ENCODE results near the gene C4B.
"Not testable (repeated sequence)": the region's sequence is repeated elsewhere in the genome, so short reads cannot be mapped to it uniquely, and the experiment has no call there.

The C4B gene

GRCh38 chr6:32014547-32014946, at the start of gene C4B:
TSS of gene C4B (plus strand) at chr6:32014795. CDS start at chr6:32014846, 51 bp downstream.
- not testable (repeated sequence) for DNase-seq (ENCODE audit: low read depth, low spot score)

GRCh38 chr6:31965700-31966099, 48.9 kb upstream of the C4B start:
- DNase-seq (ENCODE audit: low read depth, low spot score) = no peak

- DNase-seq (ENCODE audit: low read depth, low spot score) = no peak
Observed at GRCh38 chr6:31966506-31966905, 48.1 kb upstream of the C4B start.

GRCh38 chr6:31966997-31967925, 47.3 kb upstream of the C4B start:
- DNase-seq (ENCODE audit: low read depth, low spot score) = no peak

GRCh38 chr6:31967926-31968320, 46.7 kb upstream of the C4B start:
- DNase-seq (ENCODE audit: low read depth, low spot score) = no peak

- no peak for DNase-seq (ENCODE audit: low read depth, low spot score)
Observed at GRCh38 chr6:31968326-31968725, 46.3 kb upstream of the C4B start.

- no peak for DNase-seq (ENCODE audit: low read depth, low spot score)
Observed at GRCh38 chr6:31968791-31969711, 45.5 kb upstream of the C4B start.

- peak; percentile 44 for DNase-seq (ENCODE audit: low read depth, low spot score)
Observed at GRCh38 chr6:31969712-31970603, 44.6 kb upstream of the C4B start.

- DNase-seq (ENCODE audit: low read depth, low spot score) = no peak
Observed at GRCh38 chr6:31970604-31971271, 43.9 kb upstream of the C4B start.

- DNase-seq (ENCODE audit: low read depth, low spot score) = no peak
Observed at GRCh38 chr6:31971279-31971992, 43.2 kb upstream of the C4B start.

GRCh38 chr6:31971993-31972708, 42.4 kb upstream of the C4B start, which contains the start of gene DXO:
TSS of gene DXO (minus strand) at chr6:31972138. CDS start at chr6:31971675, 463 bp downstream.
- peak; percentile 99 for DNase-seq (ENCODE audit: low read depth, low spot score)

- peak; percentile 37 for DNase-seq (ENCODE audit: low read depth, low spot score)
Observed at GRCh38 chr6:31972709-31973350, 41.8 kb upstream of the C4B start.

GRCh38 chr6:31976065-31976464, 38.5 kb upstream of the C4B start:
- not testable (repeated sequence) for DNase-seq (ENCODE audit: low read depth, low spot score)

- DNase-seq (ENCODE audit: low read depth, low spot score) = no peak
Observed at GRCh38 chr6:31977816-31978431, 36.7 kb upstream of the C4B start.

GRCh38 chr6:31978831-31979230, 35.8 kb upstream of the C4B start:
- no peak for DNase-seq (ENCODE audit: low read depth, low spot score)

GRCh38 chr6:31979238-31979898, 35.2 kb upstream of the C4B start:
- DNase-seq (ENCODE audit: low read depth, low spot score) = no peak

- DNase-seq (ENCODE audit: low read depth, low spot score) = not testable (repeated sequence)
Observed at GRCh38 chr6:31980195-31980876, 34.3 kb upstream of the C4B start.

Data from astrocyte of the hippocampus (primary cell).